IMR-90 (cell line): Measurements from ENCODE around the gene PRELP. TPM values are rescaled to one million over a fixed set of nuclear protein-coding genes. Genes with fewer than 3 reads are reported as not detected.
"Not testable (repeated sequence)": the region's sequence is repeated elsewhere in the genome, so short reads cannot be mapped to it uniquely, and the experiment has no call there.

Experiments used
- ATAC-seq: fragments of 200-7000 bp; cut with Tn5 transposase; 2 replicates; pipeline ENCODE4 v1.9.1; 2020; ENCODE audit warnings: low read depth, mild to moderate bottlenecking, moderate library complexity
- BruUV-seq: library from RNA; stranded (reverse); fragments of 400-500 nt; replicated peaks from 2 replicates; lab custom pipeline; 2021; lab: Mats Ljungman, UMichigan
- CTCF ChIA-PET: fragments of 300-600 bp; formaldehyde crosslinking; extraction: SDS; loops from one replicate; lab custom pipeline; 2021; ENCODE audit warnings: antibody characterized with exemption; lab: Yijun Ruan, JAX
- POLR2A ChIA-PET: fragments of 300-600 bp; sonication (Branson Sonifier 250); formaldehyde crosslinking; loops from one replicate; lab custom pipeline; 2022; ENCODE audit warnings: antibody characterized with exemption; ENCODE audit not compliant: unreplicated experiment; lab: Charles Lee
- DNase-seq: peaks from one replicate; pipeline ENCODE4 v3.0.0; 2013
- H2AFZ ChIP-seq: replicated peaks from 2 replicates; pipeline ENCODE3; 2013; ENCODE audit warnings: low read length, mild to moderate bottlenecking; ENCODE audit not compliant: poor library complexity
- H2AK5ac ChIP-seq: 2 replicates; pipeline ENCODE4 v1.6.1; 2013; ENCODE audit warnings: low read depth, low read length, inconsistent platforms
- H2AK9ac ChIP-seq: replicated peaks from 2 replicates; pipeline ENCODE3; 2013; ENCODE audit warnings: mild to moderate bottlenecking, low read depth, low read length, moderate library complexity; ENCODE audit not compliant: poor library complexity
- H2BK120ac ChIP-seq: 2 replicates; pipeline ENCODE4 v1.6.1; 2013; ENCODE audit warnings: low read depth, low read length, inconsistent platforms
- H2BK15ac ChIP-seq: 3 replicates; pipeline ENCODE4 v1.6.1; 2013; ENCODE audit warnings: low read depth, low read length, inconsistent platforms
- H2BK20ac ChIP-seq: 2 replicates; pipeline ENCODE4 v1.6.1; 2013; ENCODE audit warnings: low read depth, mild to moderate bottlenecking, inconsistent platforms, low read length, moderate library complexity
- H2BK5ac ChIP-seq: 2 replicates; pipeline ENCODE4 v1.6.1; 2013; ENCODE audit warnings: mild to moderate bottlenecking, low read depth, low read length, inconsistent platforms; ENCODE audit not compliant: poor library complexity, severe bottlenecking
- H3K14ac ChIP-seq: replicated peaks from 2 replicates; pipeline ENCODE4 v1.6.1; 2013; ENCODE audit warnings: low read depth, low read length, inconsistent platforms
- H3K18ac ChIP-seq: 2 replicates; pipeline ENCODE4 v1.6.1; 2013; ENCODE audit warnings: low read depth, low read length, control low read depth
- H3K23ac ChIP-seq: 2 replicates; pipeline ENCODE4 v1.6.1; 2013; ENCODE audit warnings: low read depth, low read length, inconsistent platforms
- H3K27ac ChIP-seq: 2 replicates; pipeline ENCODE4 v1.5.1; 2013; ENCODE audit warnings: mild to moderate bottlenecking, control low read depth, low read length; ENCODE audit not compliant: insufficient read depth
- H3K27me3 ChIP-seq: 2 replicates; pipeline ENCODE4 v1.6.1; 2013; ENCODE audit warnings: low read length; ENCODE audit not compliant: control insufficient read depth, insufficient read depth
- H3K36me3 ChIP-seq: 2 replicates; pipeline ENCODE4 v1.6.1; 2013; ENCODE audit warnings: low read length, mixed read lengths; ENCODE audit not compliant: control insufficient read depth, insufficient read depth
- H3K4ac ChIP-seq: 2 replicates; pipeline ENCODE4 v1.6.1; 2013; ENCODE audit warnings: low read depth, low read length, inconsistent platforms
- H3K4me1 ChIP-seq: 2 replicates; pipeline ENCODE4 v1.6.1; 2013; ENCODE audit warnings: low read length, mixed read lengths; ENCODE audit not compliant: control insufficient read depth, insufficient read depth
- H3K4me2 ChIP-seq: 2 replicates; pipeline ENCODE4 v1.6.1; 2013; ENCODE audit warnings: low read depth, mild to moderate bottlenecking, control low read depth, low read length, moderate library complexity
- H3K4me3 ChIP-seq: 2 replicates; pipeline ENCODE4 v1.5.1; 2013; ENCODE audit warnings: low read depth, mild to moderate bottlenecking, control low read depth, low read length, moderate library complexity; ENCODE audit not compliant: insufficient read depth
- H3K56ac ChIP-seq: 2 replicates; pipeline ENCODE4 v1.6.1; 2013; ENCODE audit warnings: low read length, inconsistent platforms; ENCODE audit not compliant: insufficient read depth; ENCODE audit errors: extremely low read depth
- H3K79me1 ChIP-seq, 2 experiments: 2 replicates each; pipeline ENCODE4 v1.6.1; 2013; ENCODE audit warnings: low read length in 2 of 2, inconsistent platforms in 1 of 2, low read depth in 1 of 2
- H3K9ac ChIP-seq: 2 replicates; pipeline ENCODE4 v1.6.1; 2013; ENCODE audit warnings: low read depth, low read length, control low read depth
- H3K9me1 ChIP-seq: 2 replicates; pipeline ENCODE4 v1.6.1; 2013; ENCODE audit warnings: low read length, inconsistent platforms; ENCODE audit not compliant: insufficient read depth
- H3K9me3 ChIP-seq: 2 replicates; pipeline ENCODE4 v1.6.1; 2013; ENCODE audit warnings: low read length; ENCODE audit not compliant: control insufficient read depth, insufficient read depth
- H4K20me1 ChIP-seq: 2 replicates; pipeline ENCODE4 v1.6.1; 2013; ENCODE audit warnings: low read length, inconsistent platforms; ENCODE audit not compliant: insufficient read depth
- H4K5ac ChIP-seq: 2 replicates; pipeline ENCODE4 v1.6.1; 2013; ENCODE audit warnings: mild to moderate bottlenecking, low read depth, low read length, control low read depth
- H4K8ac ChIP-seq, 2 experiments: 2 replicates each; pipeline ENCODE4 v1.6.1; 2013; ENCODE audit warnings: low read depth in 2 of 2, low read length in 2 of 2, control low read depth in 1 of 2, inconsistent platforms in 1 of 2
- H4K91ac ChIP-seq: 2 replicates; pipeline ENCODE4 v1.6.1; 2013; ENCODE audit warnings: low read depth, low read length, inconsistent platforms; ENCODE audit not compliant: insufficient read depth
- WGBS, 2 experiments: methylation state at CpG; one replicate each; pipeline versions ENCODE4 v1.1.5 to v1.1.7; 2013; ENCODE audit warnings: missing lambda C conversion rate in 2 of 2; ENCODE audit not compliant: insufficient read length in 1 of 2; ENCODE audit errors: extremely low coverage in 2 of 2; 5-methylcytosine and 5-hydroxymethylcytosine counted together
- dilution Hi-C: fragments of 300-500 bp; cut with HindIII; formaldehyde crosslinking; loops from one replicate; pipeline ENCODE4 v1.14.3; 2018; ENCODE audit warnings: low sequenced_read_pairs; ENCODE audit not compliant: unreplicated experiment
- in situ Hi-C: fragments of 300-500 bp; cut with MboI; formaldehyde crosslinking; loops from 3 replicates; pipeline ENCODE4 v1.14.3; 2019; ENCODE audit warnings: low sequenced_read_pairs, inconsistent platforms, mixed read lengths
- intact Hi-C: fragments of 100-400 bp; cut with micrococcal nuclease; formaldehyde crosslinking; loops from 2 replicates; pipeline ENCODE4 v1.10.0; 2022
- polyA plus RNA-seq, 3 experiments: library from polyadenylated mRNA; depleted of rRNA; stranded (reverse); fragments of >200 nt; gene quantifications; 2 replicates each; pipeline ENCODE4 v1.2.3, GENCODE V29; 2012; ENCODE audit warnings: low replicate concordance in 1 of 3
- total RNA-seq: library from RNA; depleted of rRNA; stranded (reverse); fragments of >200 nt; gene quantifications from 2 replicates; pipeline ENCODE4 v1.2.3, GENCODE V29; 2012

The PRELP gene
- total and polyA plus RNA-seq, 2 of the 4 experiments (the other 2 are of a cell fraction), result 0.56 TPM; not detected in 1

DNA sequence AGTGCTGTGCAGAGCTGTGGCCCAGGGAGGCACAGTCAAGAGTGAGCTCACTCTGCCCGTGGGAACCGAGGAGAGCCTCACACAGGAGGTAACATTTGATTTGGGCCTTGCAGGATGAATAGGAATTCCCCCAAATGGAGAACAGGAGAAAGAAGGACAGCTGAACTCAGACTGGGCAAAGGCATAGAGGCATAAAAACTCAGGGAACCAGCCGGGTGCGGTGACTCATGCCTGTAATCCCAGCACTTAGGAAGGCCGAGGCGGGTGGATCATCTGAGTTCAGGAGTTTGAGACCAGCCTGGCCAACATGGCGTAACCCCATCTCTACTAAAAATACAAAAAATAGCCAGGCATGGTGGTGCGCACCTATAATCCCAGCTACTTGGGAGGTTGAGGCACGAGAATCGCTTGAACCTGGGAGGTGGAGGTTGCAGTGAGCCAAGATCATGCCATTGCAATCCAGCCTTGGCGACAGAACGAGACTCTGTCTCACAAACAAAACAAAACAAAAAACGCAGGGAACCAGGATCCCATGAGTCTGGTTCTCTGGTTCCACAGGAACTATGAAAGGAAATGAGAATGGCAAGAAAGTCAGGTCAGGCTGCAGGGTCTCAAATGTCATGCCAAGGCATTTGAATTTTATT, 8.6 kb upstream of the PRELP start:
- H3K9ac ChIP-seq, H3K79me1 ChIP-seq, H2BK120ac ChIP-seq, H3K4me3 ChIP-seq, dilution Hi-C loops, H2AK9ac ChIP-seq, H2BK20ac ChIP-seq, H4K91ac ChIP-seq, H3K56ac ChIP-seq, DNase-seq, BruUV-seq, H3K27me3 ChIP-seq, POLR2A ChIA-PET, CTCF ChIA-PET, ATAC-seq, H3K4me2 ChIP-seq, H3K36me3 ChIP-seq, H3K18ac ChIP-seq, H3K9me1 ChIP-seq, intact Hi-C loops, H2AFZ ChIP-seq, in situ Hi-C loops, H3K23ac ChIP-seq, H2BK15ac ChIP-seq, H3K9me3 ChIP-seq, H4K20me1 ChIP-seq, H2BK5ac ChIP-seq, H4K5ac ChIP-seq, H3K27ac ChIP-seq, H4K8ac ChIP-seq: not testable (repeated sequence)
- Histone ChIP-seq H3K4me1 (peaks cover 19% of the 10 kb centered on the region), H3K14ac (peak overlapping the region; percentile 33; the same call in 1 of the 2 replicates), H2AK5ac (peak overlapping the region; percentile 11; the same call in 1 of the 2 replicates), H3K4ac (0 out of 2 replicates have a peak overlapping the region, but pooled peaks have one; percentile 16)
- 98% methylated on average over 7 of the region's 13 CpGs; no CpG with 5 or more reads in 1 of the 2 experiments for WGBS, 2 experiments
